Measurements from ENCODE around the gene ZCCHC2.

GRCh38 chr18:62523631-62524439 lies 1.0 kb downstream of the ZCCHC2 start:
- no peak for TF ChIP-seq CTCF (conservative IDR thresholded peaks at IDR 0.05; ENCODE audit: low read depth, low read length)
- TF ChIP-seq POLR2A (IDR thresholded peaks at IDR 0.05; ENCODE audit: low read depth, low read length), result no peak
- no peak for TF ChIP-seq MAFK (IDR thresholded peaks at IDR 0.05; ENCODE audit: low read depth, low read length)
- TF ChIP-seq RAD21 (IDR thresholded peaks at IDR 0.05; ENCODE audit: low read length), result no peak
- no peak for TF ChIP-seq FOS (IDR thresholded peaks at IDR 0.05; ENCODE audit: low read depth, low read length)
- TF ChIP-seq CEBPB (IDR thresholded peaks at IDR 0.05; ENCODE audit: low read depth, low read length), result no peak
- TF ChIP-seq RCOR1 (IDR thresholded peaks at IDR 0.05; ENCODE audit: insufficient replicate concordance, low read length), result no peak
- TF ChIP-seq NFE2L2 (IDR thresholded peaks at IDR 0.05; ENCODE audit: low read depth, low read length), result no peak
- no peak for TF ChIP-seq USF2 (IDR thresholded peaks at IDR 0.05; ENCODE audit: low read depth, low read length)
- TF ChIP-seq SMC3 (IDR thresholded peaks at IDR 0.05; ENCODE audit: low read depth, low read length), result no peak
- TF ChIP-seq BHLHE40 (IDR thresholded peaks at IDR 0.05; ENCODE audit: low read depth, low read length), result no peak
- no peak for TF ChIP-seq RFX5 (IDR thresholded peaks at IDR 0.05; ENCODE audit: low read depth, low read length)
- TF ChIP-seq, protein P1, sequence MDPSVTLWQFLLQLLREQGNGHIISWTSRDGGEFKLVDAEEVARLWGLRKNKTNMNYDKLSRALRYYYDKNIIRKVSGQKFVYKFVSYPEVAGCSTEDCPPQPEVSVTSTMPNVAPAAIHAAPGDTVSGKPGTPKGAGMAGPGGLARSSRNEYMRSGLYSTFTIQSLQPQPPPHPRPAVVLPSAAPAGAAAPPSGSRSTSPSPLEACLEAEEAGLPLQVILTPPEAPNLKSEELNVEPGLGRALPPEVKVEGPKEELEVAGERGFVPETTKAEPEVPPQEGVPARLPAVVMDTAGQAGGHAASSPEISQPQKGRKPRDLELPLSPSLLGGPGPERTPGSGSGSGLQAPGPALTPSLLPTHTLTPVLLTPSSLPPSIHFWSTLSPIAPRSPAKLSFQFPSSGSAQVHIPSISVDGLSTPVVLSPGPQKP (IDR thresholded peaks at IDR 0.05; ENCODE audit: borderline replicate concordance, low read depth, low read length), result no peak

All from IMR-90 (cell line).